ENCODE data around the gene SPATA4. TPM values are rescaled to one million over a fixed set of nuclear protein-coding genes. Genes with fewer than 3 reads are reported as not detected.

SPATA4 gene
- total and polyA plus RNA-seq, 2 donors (not counting 3 experiments of a cell fraction or from before 2014, with no cell fraction given): not detected

GRCh38 chr4:176156656-176157055 is 38.7 kb downstream of the SPATA4 start:
- dilution Hi-C loops (cut with MboI; ENCODE audit: extremely low pct_ligation_motif_present, low sequenced_read_pairs): no loop called here
- no peaks in the 10 kb centered on the region for H3K9me1 ChIP-seq (replicated peaks; ENCODE audit: control insufficient read depth, extremely low read depth, insufficient read depth, low read length)
- H3K36me3 ChIP-seq (ENCODE audit: control insufficient read depth in 2 of 2, extremely low read depth in 1 of 2, insufficient read depth in 2 of 2, low read length in 2 of 2): no peaks in the 10 kb centered on the region
- CTCF ChIA-PET: no interaction called here
- no peak overlapping the region for H3K4me3 ChIP-seq (replicated peaks in 1 of 3; ENCODE audit: insufficient read depth in 1 of 3, low read depth in 1 of 3, low read length in 3 of 3)
- FAIRE-seq (no peak), DNase-seq (ENCODE audit: low read depth, low spot score) (no peak)
- POLR2A ChIA-PET: no interaction called here
- no peak overlapping the region for H2AFZ ChIP-seq (ENCODE audit: low read depth, low read length)
- no peaks in the 10 kb centered on the region for H4K20me1 ChIP-seq (replicated peaks; ENCODE audit: control insufficient read depth, extremely low read depth, insufficient read depth, low read length)
- intact Hi-C loops (cut with micrococcal nuclease): no loop called here
- no peaks in the 10 kb centered on the region for H3K4me1 ChIP-seq (ENCODE audit: control insufficient read depth, extremely low read depth, insufficient read depth, low read length)
- no peak overlapping the region for H3K4me2 ChIP-seq (ENCODE audit: insufficient read depth, low read length)
- no peak overlapping the region for H3K9ac ChIP-seq (replicated peaks; ENCODE audit: extremely low read depth, insufficient read depth, low read length)
- no peaks in the 10 kb centered on the region for H3K9me3 ChIP-seq (replicated peaks; ENCODE audit: control insufficient read depth, insufficient read depth, low read length)
- no peaks in the 10 kb centered on the region for H3K27me3 ChIP-seq (ENCODE audit: control insufficient read depth in 2 of 2, insufficient read depth in 2 of 2, low read length in 2 of 2)
- H3K27ac ChIP-seq (ENCODE audit: insufficient read depth, low read depth, low read length): no peak overlapping the region
- no peak for TF ChIP-seq GATA2 (IDR thresholded peaks at IDR 0.05; ENCODE audit: insufficient read depth, insufficient read length, low read depth, low read length)
- TF ChIP-seq POLR2A (IDR thresholded peaks at IDR 0.05; ENCODE audit: low read depth, low read length): no peak
- TF ChIP-seq POLR2AphosphoS5 (IDR thresholded peaks at IDR 0.05; ENCODE audit: insufficient read depth, low read depth, low read length): no peak
- no peak for TF ChIP-seq MAX (IDR thresholded peaks at IDR 0.05; ENCODE audit: insufficient read depth, insufficient read length)
- no peak for TF ChIP-seq MYC (IDR thresholded peaks at IDR 0.05; ENCODE audit: low read depth, low read length)
- no peak for TF ChIP-seq CTCF (IDR thresholded peaks at IDR 0.05; ENCODE audit: extremely low read depth in 1 of 2, insufficient read depth in 1 of 2, low read depth in 1 of 2, low read length in 2 of 2)
- no peak for TF ChIP-seq JUN (IDR thresholded peaks at IDR 0.05; ENCODE audit: borderline replicate concordance, insufficient read depth, insufficient read length, low read depth)
- no peak for TF ChIP-seq FOS (IDR thresholded peaks at IDR 0.05; ENCODE audit: borderline replicate concordance, insufficient read depth, low read length)
- TF ChIP-seq EZH2 (IDR thresholded peaks at IDR 0.05; ENCODE audit: borderline replicate concordance, low read depth, low read length, severe bottlenecking): no peak
- no peaks in the 10 kb centered on the region for H3K79me2 ChIP-seq (ENCODE audit: control insufficient read depth, insufficient read depth, low read length)
- BruUV-seq (replicated peaks): no TSS peak

Measured in endothelial cell of umbilical vein (primary cell).